Tibial nerve (tissue), 4 donors: ENCODE measurements around the gene SPATA9.
"Not testable (repeated sequence)": the region's sequence is repeated elsewhere in the genome, so short reads cannot be mapped to it uniquely, and the experiment has no call there.

Source experiments
- CTCF ChIP-seq, 5 experiments: fragments of 200-600 bp in 3 of 5; fragments of 450-650 bp in 2 of 5; sonication (generic) in 3 of 5; IDR thresholded peaks; one replicate each; pipeline ENCODE4 v1.5.1; 2016 to 2019; ENCODE audit warnings: antibody characterized with exemption in 5 of 5, mild to moderate bottlenecking in 3 of 5, moderate library complexity in 2 of 5
- EP300 ChIP-seq, 2 donors: sonication (generic); formaldehyde crosslinking; IDR thresholded peaks; one replicate each; pipeline ENCODE4 v1.6.1; 2017; ENCODE audit warnings: antibody characterized with exemption in 2 of 2, mild to moderate bottlenecking in 1 of 2

GRCh38 chr5:95646226-95646568, 36.6 kb downstream of the SPATA9 start:
- TF ChIP-seq CTCF, EP300 (IDR thresholded peaks at IDR 0.05): not testable (repeated sequence)
